Activated B cell treated with CpG ODN at 0.5 μM for 24 hours (primary cell): ENCODE measurements around the gene ARID3C. TPM values are rescaled to one million over a fixed set of nuclear protein-coding genes. Genes with fewer than 3 reads are reported as not detected.

Experiments used
- ATAC-seq: fragments of 200-7000 bp; cut with Tn5 transposase; one replicate; pipeline ENCODE4 v1.10.0; 2021; ENCODE audit warnings: low read depth, mild to moderate bottlenecking, moderate library complexity
- CTCF ChIA-PET: fragments of 350-600 bp; sonication (Branson Sonifier 250); formaldehyde crosslinking; loops from one replicate; lab custom pipeline; 2021; ENCODE audit warnings: antibody characterized with exemption; lab: Charles Lee
- POLR2A ChIA-PET: fragments of 350-600 bp; sonication (Branson Sonifier 250); formaldehyde crosslinking; loops from one replicate; lab custom pipeline; 2021; ENCODE audit warnings: antibody characterized with exemption; lab: Charles Lee
- DNase-seq: peaks from one replicate; pipeline ENCODE4 v3.0.0; 2022
- H3K27ac Mint-ChIP-seq: one replicate; pipeline ENCODE4 v1.8.0; 2020; ENCODE audit warnings: mixed read lengths
- H3K27me3 Mint-ChIP-seq: one replicate; pipeline ENCODE4 v1.8.0; 2021; ENCODE audit warnings: mixed read lengths
- H3K36me3 Mint-ChIP-seq: one replicate; pipeline ENCODE4 v1.8.0; 2021; ENCODE audit warnings: low read depth, mixed read lengths
- H3K4me1 Mint-ChIP-seq: one replicate; pipeline ENCODE4 v1.8.0; 2021; ENCODE audit warnings: mixed read lengths
- H3K4me3 Mint-ChIP-seq: one replicate; pipeline ENCODE4 v1.8.0; 2020; ENCODE audit warnings: mild to moderate bottlenecking, mixed read lengths
- H3K9me3 Mint-ChIP-seq: one replicate; pipeline ENCODE4 v1.8.0; 2020; ENCODE audit warnings: mixed read lengths
- CTCF ChIP-seq: fragments of 200-600 bp; IDR thresholded peaks from one replicate; pipeline ENCODE4 v1.8.0; 2022; ENCODE audit warnings: antibody characterized with exemption, mild to moderate bottlenecking
- intact Hi-C: fragments of 100-400 bp; cut with micrococcal nuclease; formaldehyde crosslinking; loops from one replicate; pipeline ENCODE4 v1.15.1; 2024
- total RNA-seq: library from RNA; stranded (reverse); gene quantifications from 2 replicates; pipeline ENCODE4 v1.2.3, GENCODE V29; 2022

Gene ARID3C
- total RNA-seq, 1 donor from 2014 or later: not detected

- H3K27me3 Mint-ChIP-seq: peaks cover 46% of the 10 kb centered on the region
Measured at GRCh38 chr9:34630402-34631154, 1.7 kb upstream of the ARID3C start.

GRCh38 chr9:34629491-34629808, 584 bp upstream of the ARID3C start:
- no peak for ATAC-seq
- Mint-ChIP-seq H3K4me1 (peaks cover 22% of the 10 kb centered on the region), H3K9me3 (no peaks in the 10 kb centered on the region), H3K36me3 (no peaks in the 10 kb centered on the region), H3K27me3 (peaks cover 52% of the 10 kb centered on the region), H3K27ac (no peak overlapping the region), H3K4me3 (peak overlapping the region; percentile 73)
- ChIA-PET POLR2A (interaction anchor here (1.7 kb wide), 1 partner anchor 9 kb away, joined by 7 read pairs; the partner anchor contains the start of gene SIGMAR1), CTCF (interaction anchor here (1.2 to 1.4 kb wide), 2 partner anchors 17 to 22 kb away, joined by 3 to 4 read pairs; partner anchors contain the start of gene GALT)
- intact Hi-C loops: loop anchor here (1.0 kb wide), 1 partner anchor 9 kb away; the partner anchor contains the start of gene DCTN3
- no peak for TF ChIP-seq CTCF
- DNase-seq: no peak

More at GRCh38 chr9:34630402-34631154, 1.7 kb upstream of the ARID3C start:
- peaks cover 2% of the 10 kb centered on the region for H3K36me3 Mint-ChIP-seq
- ChIA-PET POLR2A (interaction anchor here (1.7 kb wide), 1 partner anchor 7 kb away, joined by 7 read pairs; the partner anchor contains the start of gene SIGMAR1), CTCF (interaction anchor here (1.2 kb wide), 1 partner anchor 24 kb away, joined by 3 read pairs; no protein-coding TSS in a partner anchor)
- H3K27ac Mint-ChIP-seq: no peak overlapping the region
- no peak for ATAC-seq
- H3K4me1 Mint-ChIP-seq: peaks cover 24% of the 10 kb centered on the region
- no peak for DNase-seq
- no peaks in the 10 kb centered on the region for H3K9me3 Mint-ChIP-seq
- TF ChIP-seq CTCF: no peak
- intact Hi-C loops: loop anchor here (10.0 kb wide), 1 partner anchor 354 kb away; the partner anchor contains the start of gene DNAJB5
- no peak overlapping the region for H3K4me3 Mint-ChIP-seq

GRCh38 chr9:34627716-34628655, 880 bp downstream of the ARID3C start:
- DNase-seq: no peak
- no peaks in the 10 kb centered on the region for H3K36me3 Mint-ChIP-seq
- H3K27me3 Mint-ChIP-seq: peaks cover 62% of the 10 kb centered on the region
- no peaks in the 10 kb centered on the region for H3K9me3 Mint-ChIP-seq
- H3K4me1 Mint-ChIP-seq: peaks cover 25% of the 10 kb centered on the region
- H3K4me3 Mint-ChIP-seq: peak overlapping the region; percentile 78
- ATAC-seq: no peak
- no peak overlapping the region for H3K27ac Mint-ChIP-seq
- POLR2A ChIA-PET: no interaction called here
- CTCF ChIA-PET: no interaction called here
- TF ChIP-seq CTCF: no peak
- intact Hi-C loops: no loop called here

- H3K9me3 Mint-ChIP-seq: no peaks in the 10 kb centered on the region
- H3K36me3 Mint-ChIP-seq: peaks cover 2% of the 10 kb centered on the region
- intact Hi-C loops: no loop called here
- ChIA-PET CTCF (interaction anchor here (1.4 to 7.6 kb wide), 3 partner anchors 9 to 33 kb away, joined by 3 to 51 read pairs (median 3); no protein-coding TSS in a partner anchor), POLR2A (interaction anchor here (0.8 to 1.7 kb wide), 2 partner anchors 9 to 40 kb away, joined by 5 read pairs; no protein-coding TSS in a partner anchor)
- H3K27me3 Mint-ChIP-seq: peaks cover 69% of the 10 kb centered on the region
- no peak overlapping the region for H3K4me3 Mint-ChIP-seq
- TF ChIP-seq CTCF: no peak
- DNase-seq: no peak
- no peak overlapping the region for H3K27ac Mint-ChIP-seq
- ATAC-seq: no peak
- peaks cover 32% of the 10 kb centered on the region for H3K4me1 Mint-ChIP-seq
Measured at GRCh38 chr9:34625186-34625486, 3.7 kb downstream of the ARID3C start.
